Lung (tissue), 12 donors: ENCODE data around the gene NEU2. TPM values are rescaled to one million over a fixed set of nuclear protein-coding genes. Genes with fewer than 3 reads are reported as not detected.

Experiments
- ATAC-seq: fragments of 200-7000 bp; cut with Tn5 transposase; one replicate; pipeline ENCODE4 v1.9.1; 2020; ENCODE audit warnings: moderate number of reproducible peaks; ENCODE audit not compliant: insufficient read depth, low FRiP score
- DNase-seq, 3 donors: peaks; one replicate each; pipeline ENCODE4 v3.0.0-alpha.2; 2013 to 2017
- H3K27ac ChIP-seq, 2 donors: one replicate each; pipeline ENCODE4 v1.5.1; 2013; ENCODE audit warnings: mild to moderate bottlenecking in 2 of 2, moderate library complexity in 2 of 2, control low read depth in 1 of 2, inconsistent platforms in 1 of 2, low read depth in 1 of 2, low read length in 1 of 2
- H3K27me3 ChIP-seq, 3 donors: one replicate each; pipeline ENCODE4 v1.5.1; 2013; ENCODE audit warnings: low read length in 2 of 3; ENCODE audit not compliant: control insufficient read depth in 3 of 3, insufficient read depth in 3 of 3
- H3K36me3 ChIP-seq, 4 donors: one replicate each; pipeline ENCODE4 v1.5.1; 2013; ENCODE audit warnings: low read length in 4 of 4, mild to moderate bottlenecking in 1 of 4, moderate library complexity in 1 of 4; ENCODE audit not compliant: control insufficient read depth in 4 of 4, insufficient read depth in 4 of 4
- H3K4me1 ChIP-seq, 5 donors: one replicate each; pipeline ENCODE4 v1.5.1; 2013; ENCODE audit warnings: low read length in 5 of 5, mild to moderate bottlenecking in 2 of 5, moderate library complexity in 1 of 5; ENCODE audit not compliant: control insufficient read depth in 5 of 5, insufficient read depth in 5 of 5
- H3K4me3 ChIP-seq: one replicate; pipeline ENCODE4 v1.5.1; 2013; ENCODE audit warnings: mild to moderate bottlenecking, control low read depth, moderate library complexity
- H3K9ac ChIP-seq, 2 donors: one replicate each; pipeline ENCODE4 v1.5.1; 2013; ENCODE audit warnings: low read length in 2 of 2, control low read depth in 1 of 2; ENCODE audit not compliant: insufficient read depth in 1 of 2
- H3K9me3 ChIP-seq, 4 donors: one replicate each; pipeline ENCODE4 v1.5.1; 2013; ENCODE audit warnings: low read length in 3 of 4, mild to moderate bottlenecking in 1 of 4, moderate library complexity in 1 of 4; ENCODE audit not compliant: control insufficient read depth in 4 of 4, insufficient read depth in 3 of 4
- CTCF ChIP-seq: IDR thresholded peaks from 2 replicates; pipeline ENCODE4 v1.5.1; 2012; ENCODE audit warnings: mild to moderate bottlenecking; ENCODE audit errors: control extremely low read depth, extremely low read depth
- WGBS, 2 donors: extraction: QIAGEN DNeasy Blood & Tissue Kit; methylation state at CpG; one replicate each; pipeline ENCODE4 v1.1.7; 2013; 5-methylcytosine and 5-hydroxymethylcytosine counted together
- polyA plus RNA-seq, 2 donors: library from polyadenylated mRNA; stranded (reverse); fragments of 200-250 nt; gene quantifications; one replicate each; pipeline ENCODE4 v1.2.1, GENCODE V29; 2013
- total RNA-seq, 2 donors: library from RNA; depleted of rRNA in 1 of 2; stranded (reverse); fragments of >200 nt in 1 of 2; gene quantifications; one replicate each; pipeline ENCODE4 v1.2.1, GENCODE V29; 2014 to 2021
- donor health status: control.
- donor health status: control.
- donor health status: Bipolar disorder and iron deficiency.
- donor health status: healthy.
- donor health status: DM: yes; HTN: yes; CAD: no.

NEU2 gene
- total and polyA plus RNA-seq, 4 donors, result not detected

- ATAC-seq, result no peak
Observed at GRCh38 chr2:233007270-233007669, 25.2 kb upstream of the NEU2 start.

GRCh38 chr2:233007739-233008138 lies 24.7 kb upstream of the NEU2 start:
- Histone ChIP-seq H3K36me3 (no peaks in the 10 kb centered on the region), H3K9ac (no peak overlapping the region), H3K27ac (no peak overlapping the region), H3K9me3 (peaks cover 0 to 3% (median 0%) of the 10 kb centered on the region in 4 donors), H3K27me3 (no peaks in the 10 kb centered on the region), H3K4me1 (peaks cover 0 to 8% (median 4%) of the 10 kb centered on the region in 5 donors), H3K4me3 (no peak overlapping the region)
- ATAC-seq (no peak), DNase-seq (peak in 2 of 3 donors; percentile 39 to 40)
- 69 to 82% methylated on average over 3 of the region's 3 CpGs for WGBS, 2 donors
- TF ChIP-seq CTCF, result no peak

More at GRCh38 chr2:233007270-233007669, 25.2 kb upstream of the NEU2 start:
- no peak for TF ChIP-seq CTCF
- no peak overlapping the region for H3K9ac ChIP-seq
- peaks cover 0 to 3% (median 0%) of the 10 kb centered on the region in 4 donors for H3K9me3 ChIP-seq
- WGBS, 2 donors, result 87 to 88% methylated on average over 7 of the region's 7 CpGs
- DNase-seq, result no peak
- H3K27me3 ChIP-seq, result no peaks in the 10 kb centered on the region
- peaks cover 0 to 7% (median 4%) of the 10 kb centered on the region in 5 donors for H3K4me1 ChIP-seq
- no peaks in the 10 kb centered on the region for H3K36me3 ChIP-seq
- H3K27ac ChIP-seq, result no peak overlapping the region
- H3K4me3 ChIP-seq, result no peak overlapping the region

GRCh38 chr2:233009661-233010060 lies 22.8 kb upstream of the NEU2 start:
- peaks cover 0 to 3% (median 0%) of the 10 kb centered on the region in 4 donors for H3K9me3 ChIP-seq
- DNase-seq (no peak), ATAC-seq (no peak)
- TF ChIP-seq CTCF, result no peak
- H3K4me3 ChIP-seq, result no peak overlapping the region
- no peak overlapping the region for H3K9ac ChIP-seq
- no peaks in the 10 kb centered on the region for H3K27me3 ChIP-seq
- 93 to 98% methylated on average over 3 of the region's 3 CpGs for WGBS, 2 donors
- H3K4me1 ChIP-seq, result peaks cover 0 to 9% (median 4%) of the 10 kb centered on the region in 5 donors
- no peak overlapping the region for H3K27ac ChIP-seq
- no peaks in the 10 kb centered on the region for H3K36me3 ChIP-seq
